Tibial nerve (tissue), 4 donors: ENCODE results near the gene ITGAL. TPM values are rescaled to one million over a fixed set of nuclear protein-coding genes. Genes with fewer than 3 reads are reported as not detected.

Experiments used
- DNase-seq, 2 donors: peaks; one replicate each; pipeline ENCODE4 v3.0.0-alpha.2; 2019; ENCODE audit warnings: low spot score in 2 of 2
- H3K27ac ChIP-seq, 4 donors: fragments of 200-600 bp; sonication (generic) in 3 of 4; one replicate each; pipeline ENCODE4 v1.5.1; 2017 to 2019; ENCODE audit warnings: mild to moderate bottlenecking in 1 of 4
- H3K27me3 ChIP-seq, 2 donors: fragments of 200-600 bp; sonication (generic) in 1 of 2; one replicate each; pipeline versions ENCODE4 v1.5.1 to v1.6.0; 2017 to 2019
- H3K36me3 ChIP-seq, 3 donors: fragments of 200-600 bp; sonication (generic); one replicate each; pipeline ENCODE4 v1.5.1; 2018 to 2019
- H3K4me1 ChIP-seq, 4 donors: fragments of 200-600 bp; sonication (generic) in 3 of 4; one replicate each; pipeline ENCODE4 v1.5.1; 2017 to 2019
- H3K4me3 ChIP-seq, 4 donors: fragments of 200-600 bp; sonication (generic) in 3 of 4; one replicate each; pipeline ENCODE4 v1.5.1; 2017 to 2019; ENCODE audit warnings: mild to moderate bottlenecking in 1 of 4, moderate library complexity in 1 of 4
- H3K9me3 ChIP-seq, 4 donors: fragments of 200-600 bp; sonication (generic) in 3 of 4; one replicate each; pipeline ENCODE4 v1.5.1; 2017 to 2019
- EP300 ChIP-seq, 2 donors: sonication (generic); formaldehyde crosslinking; IDR thresholded peaks; one replicate each; pipeline ENCODE4 v1.6.1; 2017; ENCODE audit warnings: antibody characterized with exemption in 2 of 2, mild to moderate bottlenecking in 1 of 2
- POLR2A ChIP-seq, 2 donors: fragments of 450-650 bp; IDR thresholded peaks; one replicate each; pipeline ENCODE4 v1.6.1; 2017; ENCODE audit warnings: antibody characterized with exemption in 2 of 2, mild to moderate bottlenecking in 2 of 2, moderate library complexity in 2 of 2
- WGBS, 2 donors: methylation state at CpG; one replicate each; pipeline ENCODE4 v1.1.5; 2018; 5-methylcytosine and 5-hydroxymethylcytosine counted together
- small RNA-seq: library from RNA; depleted of rRNA; stranded (forward); fragments of <200 nt; gene quantifications from one replicate; pipeline ENCODE3, GENCODE V24; 2016
- total RNA-seq, 4 donors: library from RNA; depleted of rRNA; stranded (reverse); fragments of >200 nt; gene quantifications; one replicate each; pipeline ENCODE4 v1.1.0, GENCODE V29; 2016
- TF ChIP-seq, protein P1 (sequence below), 5 experiments: fragments of 200-600 bp in 3 of 5; fragments of 450-650 bp in 2 of 5; sonication (generic) in 3 of 5; IDR thresholded peaks; one replicate each; pipeline ENCODE4 v1.5.1; 2016 to 2019; ENCODE audit warnings: antibody characterized with exemption in 5 of 5, mild to moderate bottlenecking in 3 of 5, moderate library complexity in 2 of 5

Gene ITGAL
- total RNA-seq, 4 donors from 2014 or later: 2.4 to 8.8 (median 2.9) TPM

DNA sequence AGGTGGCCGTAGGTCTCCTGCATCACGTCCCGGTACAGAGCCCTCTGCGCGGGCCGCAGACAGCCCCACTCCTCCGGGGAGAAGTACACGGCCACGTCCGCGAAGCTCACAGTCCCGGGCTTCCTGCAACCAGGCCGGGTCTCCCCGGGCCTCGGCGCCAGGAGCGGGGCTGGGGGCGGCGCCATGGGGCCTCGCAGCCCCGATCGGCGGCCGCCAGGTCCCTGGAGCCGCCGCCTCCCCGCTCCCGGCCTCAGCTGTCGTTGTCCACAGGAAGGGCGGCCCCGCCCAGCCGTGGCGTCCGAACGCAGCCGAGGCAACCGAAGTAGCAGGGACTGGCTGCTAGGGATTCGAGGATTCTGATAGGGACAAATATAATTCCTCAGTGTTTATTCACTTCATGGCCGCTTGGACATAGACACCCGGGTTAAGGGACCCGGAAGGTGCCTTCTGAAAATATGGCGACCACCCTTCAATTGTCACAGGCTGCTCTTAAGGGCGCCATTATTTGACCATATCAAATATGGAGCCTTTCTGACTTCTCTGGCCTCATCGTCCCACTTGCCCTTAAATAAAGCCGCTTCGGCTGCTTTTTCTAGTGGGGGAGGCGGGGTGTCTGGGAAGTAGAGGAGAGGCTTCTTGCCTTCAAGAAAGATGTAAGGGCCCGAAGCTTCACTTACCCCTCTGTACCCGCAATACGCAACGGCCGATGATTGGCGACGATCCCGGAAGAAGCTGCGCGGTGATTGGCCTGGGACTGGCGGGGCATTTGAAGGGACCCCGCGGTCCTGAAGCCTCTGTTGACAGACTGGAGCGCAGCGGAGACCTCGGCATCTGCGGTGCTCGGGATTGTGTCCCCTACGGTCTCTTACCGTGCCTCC is 99.1 kb downstream of the ITGAL start, which contains the start of gene ZNF688:
TSS of gene ZNF688 (minus strand) at position 270 of the 878 bp plus-strand sequence. CDS start at position 185, 85 bp downstream.
- 1% methylated on average over 37 to 45 of the region's 67 CpGs for WGBS, 2 donors
- peak; percentile 91 to 97 for DNase-seq
- no peaks in the 10 kb centered on the region for H3K27me3 ChIP-seq

More for the DNA sequence above, 99.1 kb downstream of the ITGAL start, which contains the start of gene ZNF688:
- TF ChIP-seq EP300 (IDR thresholded peaks at IDR 0.05): peak; percentile 81 to 96
- TF ChIP-seq, protein P1, sequence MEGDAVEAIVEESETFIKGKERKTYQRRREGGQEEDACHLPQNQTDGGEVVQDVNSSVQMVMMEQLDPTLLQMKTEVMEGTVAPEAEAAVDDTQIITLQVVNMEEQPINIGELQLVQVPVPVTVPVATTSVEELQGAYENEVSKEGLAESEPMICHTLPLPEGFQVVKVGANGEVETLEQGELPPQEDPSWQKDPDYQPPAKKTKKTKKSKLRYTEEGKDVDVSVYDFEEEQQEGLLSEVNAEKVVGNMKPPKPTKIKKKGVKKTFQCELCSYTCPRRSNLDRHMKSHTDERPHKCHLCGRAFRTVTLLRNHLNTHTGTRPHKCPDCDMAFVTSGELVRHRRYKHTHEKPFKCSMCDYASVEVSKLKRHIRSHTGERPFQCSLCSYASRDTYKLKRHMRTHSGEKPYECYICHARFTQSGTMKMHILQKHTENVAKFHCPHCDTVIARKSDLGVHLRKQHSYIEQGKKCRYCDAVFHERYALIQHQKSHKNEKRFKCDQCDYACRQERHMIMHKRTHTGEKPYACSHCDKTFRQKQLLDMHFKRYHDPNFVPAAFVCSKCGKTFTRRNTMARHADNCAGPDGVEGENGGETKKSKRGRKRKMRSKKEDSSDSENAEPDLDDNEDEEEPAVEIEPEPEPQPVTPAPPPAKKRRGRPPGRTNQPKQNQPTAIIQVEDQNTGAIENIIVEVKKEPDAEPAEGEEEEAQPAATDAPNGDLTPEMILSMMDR (IDR thresholded peaks at IDR 0.05): peak in 2 of 5 experiments; percentile 36 to 44
- TF ChIP-seq POLR2A (IDR thresholded peaks at IDR 0.05): peak; percentile 25 to 68
- H3K4me1 ChIP-seq: peaks cover 0 to 26% (median 19%) of the 10 kb centered on the region in 4 donors
- H3K9me3 ChIP-seq: no peaks in the 10 kb centered on the region
- H3K27ac ChIP-seq: peak within 1 kb of the TSS; percentile 93 to 100 (median 95)
- H3K4me3 ChIP-seq: peak within 1 kb of the TSS; percentile 63 to 96 (median 81)
- H3K36me3 ChIP-seq: peaks cover 0 to 3% (median 0%) of the 10 kb centered on the region in 3 donors

Small RNA genes within 50 kb of the gene (small RNA-seq; reads per million reads assigned to genes)
- gene MIR4518 (not detected), gene RF00019 (not detected), gene RNU7-61P (not detected)

Other genes starting within 250 kb of the ITGAL start
- 1 to 10 TPM; 5.1 to 9.6 (median 7.4) TPM for gene NPIPB13, start 224.3 kb upstream of the ITGAL start, total RNA-seq
- 10 to 100 TPM; 31.8 to 42.7 (median 36.1) TPM for gene CD2BP2, start 117.4 kb upstream of the ITGAL start, total RNA-seq
- gene TBC1D10B, start 102.2 kb upstream of the ITGAL start, total RNA-seq: 10 to 100 TPM; 25.6 to 52.2 (median 31.1) TPM
- gene MYL11, start 97.9 kb upstream of the ITGAL start, total RNA-seq: not detected
- gene SEPTIN1, start 90.2 kb upstream of the ITGAL start, total RNA-seq: 1 to 10 TPM in 3 of 4 donors, not detected in 1; 1.4 to 4.8 (median 3.6) TPM
- gene ZNF48, start 77.3 kb upstream of the ITGAL start, total RNA-seq: 1 to 10 TPM; 5.5 to 7.5 (median 7.3) TPM
- gene ZNF771, start 65.1 kb upstream of the ITGAL start, total RNA-seq: 10 to 100 TPM; 35.8 to 48.2 (median 43.0) TPM
- gene DCTPP1, start 42.7 kb upstream of the ITGAL start, total RNA-seq: 10 to 100 TPM; 12.1 to 20.7 (median 16.1) TPM
- gene SEPHS2, start 26.9 kb upstream of the ITGAL start, total RNA-seq: 10 to 100 TPM; 26.2 to 36.5 (median 33.5) TPM
- 10 to 100 TPM; 22.8 to 40.2 (median 31.8) TPM for gene ZNF768, start 53.8 kb downstream of the ITGAL start, total RNA-seq
- gene ZNF747, start 62.1 kb downstream of the ITGAL start, total RNA-seq: 10 to 100 TPM; 17.4 to 22.2 (median 19.6) TPM
- gene ZNF764, start 85.6 kb downstream of the ITGAL start, total RNA-seq: 10 to 100 TPM; 12.5 to 16.7 (median 15.3) TPM
- gene ZNF688, start 99.0 kb downstream of the ITGAL start, total RNA-seq: 10 to 100 TPM; 15.7 to 28.6 (median 22.9) TPM
- 10 to 100 TPM; 12.0 to 17.1 (median 14.9) TPM for gene ZNF785, start 113.0 kb downstream of the ITGAL start, total RNA-seq
- gene ZNF689, start 137.6 kb downstream of the ITGAL start, total RNA-seq: 10 to 100 TPM in 2 of 4 donors, 1 to 10 TPM in 2; 7.8 to 11.7 (median 10.0) TPM
- gene PRR14, start 178.2 kb downstream of the ITGAL start, total RNA-seq: 10 to 100 TPM; 37.4 to 43.7 (median 40.1) TPM
- gene FBRS, start 185.7 kb downstream of the ITGAL start, total RNA-seq: 10 to 100 TPM; 26.2 to 46.8 (median 31.7) TPM
- 10 to 100 TPM; 17.2 to 42.6 (median 31.0) TPM for gene SRCAP, start 226.4 kb downstream of the ITGAL start, total RNA-seq